CD14-positive monocyte (primary cell): ENCODE data around the gene SLC39A10. TPM values are rescaled to one million over a fixed set of nuclear protein-coding genes. Genes with fewer than 3 reads are reported as not detected.

ENCODE experiments used
- DNase-seq, 3 donors: peaks; one replicate each; pipeline ENCODE4 v3.0.0-alpha.2; 2011 to 2022
- H2AFZ ChIP-seq: 2 replicates; pipeline ENCODE4 v1.6.0; 2012; ENCODE audit warnings: mild to moderate bottlenecking, low read depth, low read length, inconsistent platforms; ENCODE audit not compliant: insufficient read depth, poor library complexity, severe bottlenecking
- H3K27ac ChIP-seq, 2 donors: 1 replicate in 1 of 2; 2 replicates in 1 of 2; pipeline ENCODE4 v1.5.1; 2012 to 2013; ENCODE audit warnings: low read length in 2 of 2, control low read depth in 1 of 2, inconsistent platforms in 1 of 2, low read depth in 1 of 2, mild to moderate bottlenecking in 1 of 2
- H3K27me3 ChIP-seq, 2 donors: one replicate each; pipeline versions ENCODE4 v1.6.0 to v1.6.1; 2011 to 2013; ENCODE audit warnings: low read length in 2 of 2; ENCODE audit not compliant: control insufficient read depth in 2 of 2, insufficient read depth in 2 of 2
- H3K36me3 ChIP-seq, 2 donors: replicated peaks in 1 of 2; 1 replicate in 1 of 2; 2 replicates in 1 of 2; pipeline versions ENCODE4 v1.5.1 to v1.6.1; 2012 to 2013; ENCODE audit warnings: low read length in 2 of 2, control low read depth in 1 of 2, inconsistent platforms in 1 of 2, mild to moderate bottlenecking in 1 of 2; ENCODE audit not compliant: insufficient read depth in 2 of 2, control insufficient read depth in 1 of 2
- H3K4me1 ChIP-seq, 2 donors: 1 replicate in 1 of 2; 2 replicates in 1 of 2; pipeline versions ENCODE4 v1.5.1 to v1.6.1; 2012 to 2013; ENCODE audit warnings: low read length in 2 of 2, control low read depth in 1 of 2, inconsistent platforms in 1 of 2, mild to moderate bottlenecking in 1 of 2, moderate library complexity in 1 of 2; ENCODE audit not compliant: insufficient read depth in 2 of 2, control insufficient read depth in 1 of 2
- H3K4me2 ChIP-seq: replicated peaks from 2 replicates; pipeline ENCODE3; 2012; ENCODE audit warnings: low read length, moderate library complexity, mild to moderate bottlenecking; ENCODE audit not compliant: poor library complexity, severe bottlenecking; ENCODE audit errors: extremely low read depth
- H3K4me3 ChIP-seq, 3 experiments: fragments of 200-600 bp in 1 of 3; sonication (generic) in 1 of 3; replicated peaks in 1 of 3; 1 replicate in 2 of 3; 2 replicates in 1 of 3; pipeline ENCODE4 v1.5.1; 2011 to 2013; ENCODE audit warnings: low read length in 3 of 3, mild to moderate bottlenecking in 3 of 3, control low read depth in 2 of 3, low read depth in 2 of 3, inconsistent platforms in 1 of 3, moderate library complexity in 1 of 3
- H3K79me2 ChIP-seq: 2 replicates; pipeline ENCODE4 v1.6.0; 2012; ENCODE audit warnings: mild to moderate bottlenecking, control low read depth, inconsistent platforms, low read length, moderate library complexity; ENCODE audit not compliant: insufficient read depth
- H3K9ac ChIP-seq: 2 replicates; pipeline ENCODE4 v1.6.0; 2017; ENCODE audit warnings: low read length, mild to moderate bottlenecking; ENCODE audit not compliant: insufficient read depth, poor library complexity, severe bottlenecking
- H3K9me3 ChIP-seq, 2 donors: replicated peaks in 1 of 2; 1 replicate in 1 of 2; 2 replicates in 1 of 2; pipeline versions ENCODE4 v1.5.1 to v1.6.1; 2012 to 2013; ENCODE audit warnings: low read length in 2 of 2, control low read depth in 1 of 2; ENCODE audit not compliant: control insufficient read depth in 1 of 2, insufficient read depth in 1 of 2
- H4K20me1 ChIP-seq: 2 replicates; pipeline ENCODE4 v1.6.0; 2012; ENCODE audit warnings: mild to moderate bottlenecking, low read length, control low read depth, moderate library complexity; ENCODE audit not compliant: insufficient read depth
- H3K27ac Mint-ChIP-seq, 7 donors: one replicate each; pipeline ENCODE4 v1.8.0; 2020; ENCODE audit warnings: mild to moderate bottlenecking in 7 of 7, mixed read lengths in 7 of 7, moderate library complexity in 6 of 7, inconsistent platforms in 2 of 7
- H3K27me3 Mint-ChIP-seq, 3 donors: one replicate each; pipeline ENCODE4 v1.8.0; 2021 to 2022; ENCODE audit warnings: low read depth in 3 of 3, mild to moderate bottlenecking in 3 of 3, mixed read lengths in 3 of 3, moderate library complexity in 3 of 3, inconsistent platforms in 1 of 3
- H3K36me3 Mint-ChIP-seq, 2 donors: one replicate each; pipeline ENCODE4 v1.8.0; 2020; ENCODE audit warnings: mixed read lengths in 2 of 2, inconsistent platforms in 1 of 2, mild to moderate bottlenecking in 1 of 2
- H3K4me1 Mint-ChIP-seq: one replicate; pipeline ENCODE4 v1.8.0; 2020; ENCODE audit warnings: mild to moderate bottlenecking, mixed read lengths
- H3K4me3 Mint-ChIP-seq, 2 donors: one replicate each; pipeline ENCODE4 v1.8.0; 2020; ENCODE audit warnings: mild to moderate bottlenecking in 2 of 2, mixed read lengths in 2 of 2, moderate library complexity in 1 of 2
- H3K9me3 Mint-ChIP-seq, 7 donors: one replicate each; pipeline ENCODE4 v1.8.0; 2020 to 2022; ENCODE audit warnings: mixed read lengths in 7 of 7, mild to moderate bottlenecking in 6 of 7, moderate library complexity in 6 of 7, inconsistent platforms in 2 of 7
- WGBS: methylation state at CpG from one replicate; pipeline ENCODE4 v1.1.5; 2013; ENCODE audit warnings: missing lambda C conversion rate; ENCODE audit not compliant: insufficient coverage; 5-methylcytosine and 5-hydroxymethylcytosine counted together
- intact Hi-C, 2 donors: fragments of 100-400 bp; cut with micrococcal nuclease; formaldehyde crosslinking; loops; one replicate each; pipeline versions ENCODE4 v1.15.0 to v1.15.1; 2023
- polyA plus RNA-seq, 3 donors: library from polyadenylated mRNA; depleted of rRNA in 1 of 3; unstranded in 2 of 3; stranded (reverse) in 1 of 3; fragments of 300-500 nt in 2 of 3; fragments of >200 nt in 1 of 3; fragmentation: Illumina TruSeq in 2 of 3; gene quantifications; 1 replicate in 2 of 3; 2 replicates in 1 of 3; pipeline ENCODE4 v1.2.3, GENCODE V29; 2012 to 2021
- TF ChIP-seq, protein P1 (sequence below): fragments of 200-600 bp; IDR thresholded peaks from one replicate; pipeline ENCODE4 v1.8.0; 2022; ENCODE audit warnings: antibody characterized with exemption, mild to moderate bottlenecking

SLC39A10 gene
- polyA plus RNA-seq, 3 donors: 5.2 to 6.9 (median 5.2) TPM

GRCh38 chr2:195756218-195756942 lies 99.4 kb downstream of the SLC39A10 start:
- Histone ChIP-seq H3K79me2 (no peaks in the 10 kb centered on the region), H3K4me1 (no peaks in the 10 kb centered on the region), H3K4me3 (no peak overlapping the region), H4K20me1 (no peaks in the 10 kb centered on the region), H3K9me3 (peaks cover 0 to 19% of the 10 kb centered on the region in 2 donors), H3K9ac (no peak overlapping the region), H3K27me3 (no peaks in the 10 kb centered on the region), H3K36me3 (no peaks in the 10 kb centered on the region), H2AFZ (no peak overlapping the region), H3K27ac (no peak overlapping the region), H3K4me2 (no peak overlapping the region)
- Mint-ChIP-seq H3K4me1 (no peaks in the 10 kb centered on the region), H3K9me3 (peaks cover 2 to 15% (median 8%) of the 10 kb centered on the region in 7 donors), H3K4me3 (no peak overlapping the region), H3K27ac (no peak overlapping the region), H3K36me3 (no peaks in the 10 kb centered on the region), H3K27me3 (peaks cover 0 to 2% (median 0%) of the 10 kb centered on the region in 3 donors)
- 100% methylated on average over 1 of the region's 7 CpGs for WGBS
- intact Hi-C loops: no loop called here
- TF ChIP-seq, protein P1, sequence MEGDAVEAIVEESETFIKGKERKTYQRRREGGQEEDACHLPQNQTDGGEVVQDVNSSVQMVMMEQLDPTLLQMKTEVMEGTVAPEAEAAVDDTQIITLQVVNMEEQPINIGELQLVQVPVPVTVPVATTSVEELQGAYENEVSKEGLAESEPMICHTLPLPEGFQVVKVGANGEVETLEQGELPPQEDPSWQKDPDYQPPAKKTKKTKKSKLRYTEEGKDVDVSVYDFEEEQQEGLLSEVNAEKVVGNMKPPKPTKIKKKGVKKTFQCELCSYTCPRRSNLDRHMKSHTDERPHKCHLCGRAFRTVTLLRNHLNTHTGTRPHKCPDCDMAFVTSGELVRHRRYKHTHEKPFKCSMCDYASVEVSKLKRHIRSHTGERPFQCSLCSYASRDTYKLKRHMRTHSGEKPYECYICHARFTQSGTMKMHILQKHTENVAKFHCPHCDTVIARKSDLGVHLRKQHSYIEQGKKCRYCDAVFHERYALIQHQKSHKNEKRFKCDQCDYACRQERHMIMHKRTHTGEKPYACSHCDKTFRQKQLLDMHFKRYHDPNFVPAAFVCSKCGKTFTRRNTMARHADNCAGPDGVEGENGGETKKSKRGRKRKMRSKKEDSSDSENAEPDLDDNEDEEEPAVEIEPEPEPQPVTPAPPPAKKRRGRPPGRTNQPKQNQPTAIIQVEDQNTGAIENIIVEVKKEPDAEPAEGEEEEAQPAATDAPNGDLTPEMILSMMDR: no peak
- no peak for DNase-seq

GRCh38 chr2:195758846-195759245 lies 101.8 kb downstream of the SLC39A10 start:
- intact Hi-C loops: no loop called here
- no peaks in the 10 kb centered on the region for H3K36me3 Mint-ChIP-seq
- H3K27me3 Mint-ChIP-seq: peaks cover 0 to 2% (median 0%) of the 10 kb centered on the region in 3 donors
- H3K27me3 ChIP-seq: no peaks in the 10 kb centered on the region
- TF ChIP-seq, protein P1: no peak
- no peak overlapping the region for H3K27ac ChIP-seq
- no peak for DNase-seq
- no peaks in the 10 kb centered on the region for H3K4me1 Mint-ChIP-seq
- H3K27ac Mint-ChIP-seq: no peak overlapping the region
- no peaks in the 10 kb centered on the region for H3K79me2 ChIP-seq
- peaks cover 0 to 19% of the 10 kb centered on the region in 2 donors for H3K9me3 ChIP-seq
- H3K4me3 ChIP-seq: no peak overlapping the region
- no peak overlapping the region for H3K4me2 ChIP-seq
- WGBS: 100% methylated on average over 1 of the region's 3 CpGs
- no peaks in the 10 kb centered on the region for H3K36me3 ChIP-seq
- no peaks in the 10 kb centered on the region for H3K4me1 ChIP-seq
- no peak overlapping the region for H3K4me3 Mint-ChIP-seq
- no peaks in the 10 kb centered on the region for H4K20me1 ChIP-seq
- H3K9ac ChIP-seq: no peak overlapping the region
- no peak overlapping the region for H2AFZ ChIP-seq
- H3K9me3 Mint-ChIP-seq: peaks cover 2 to 15% (median 11%) of the 10 kb centered on the region in 7 donors
